Measurements from ENCODE around the gene VCX3A. TPM values are rescaled to one million over a fixed set of nuclear protein-coding genes. Genes with fewer than 3 reads are reported as not detected.
"Not testable (repeated sequence)": the region's sequence is repeated elsewhere in the genome, so short reads cannot be mapped to it uniquely, and the experiment has no call there.

VCX3A gene
- 0.10 TPM for polyA plus RNA-seq (2013, experiment 1 of 2)
- 0.30 TPM for polyA plus RNA-seq (2013, experiment 2 of 2)

DNA sequence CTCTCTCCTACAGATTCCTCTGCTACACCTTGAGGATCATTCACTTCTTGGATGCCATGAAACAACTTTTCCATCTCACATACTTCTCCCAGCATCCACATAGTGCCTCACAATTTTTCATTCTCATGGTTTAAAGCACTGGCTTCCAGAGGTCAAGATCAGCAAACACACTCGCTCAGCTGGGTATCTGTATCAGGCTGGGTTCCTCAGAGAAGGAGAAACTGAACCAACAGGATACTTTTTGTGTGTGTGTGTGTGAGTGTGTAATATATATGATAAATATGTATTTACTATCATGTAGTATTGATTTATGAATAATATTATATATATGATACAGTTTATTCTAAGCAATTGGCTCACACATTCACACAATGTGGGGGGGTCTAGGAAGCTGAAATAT is at the start of gene VCX3A:
Gene VCX3A, minus strand, starts transcription at position 101 of the 400 bp plus-strand sequence. CDS start 621 bp downstream, outside the sequence.
- not testable (repeated sequence) for H4K8ac ChIP-seq (ENCODE audit: low read depth, low read length); H2AK5ac ChIP-seq (ENCODE audit: low read depth, low read length); H3K4me1 ChIP-seq (ENCODE audit: control insufficient read depth in 2 of 2, insufficient read depth in 1 of 2, low read depth in 1 of 2, low read length in 2 of 2); H2BK15ac ChIP-seq (ENCODE audit: low read length); H3K9me3 ChIP-seq (replicated peaks in 1 of 2; ENCODE audit: control insufficient read depth in 2 of 2, insufficient read depth in 1 of 2, low read depth in 1 of 2, low read length in 2 of 2); H3K4me2 ChIP-seq (ENCODE audit: insufficient read depth, low read length, poor library complexity, severe bottlenecking); H3K36me3 ChIP-seq (replicated peaks in 1 of 2; ENCODE audit: control insufficient read depth in 2 of 2, insufficient read depth in 2 of 2, low read length in 2 of 2); H2BK5ac ChIP-seq (ENCODE audit: low read length); H3K23ac ChIP-seq (ENCODE audit: low read depth, low read length, poor library complexity); H3K18ac ChIP-seq (ENCODE audit: low read length); H3K27me3 ChIP-seq (ENCODE audit: control insufficient read depth in 3 of 3, insufficient read depth in 3 of 3, low read depth in 1 of 3, low read length in 3 of 3); H3K4me3 ChIP-seq (ENCODE audit: low read length in 2 of 2); H2BK12ac ChIP-seq (ENCODE audit: low read length); H3K79me1 ChIP-seq (ENCODE audit: low read depth, low read length); H2BK120ac ChIP-seq (ENCODE audit: low read depth, low read length); H3K27ac ChIP-seq (replicated peaks; ENCODE audit: low read length); DNase-seq (ENCODE audit: low spot score); H2AFZ ChIP-seq (ENCODE audit: low read length); H3K4ac ChIP-seq (ENCODE audit: low read length); H3K9ac ChIP-seq (ENCODE audit: low read depth, low read length, poor library complexity); H3K14ac ChIP-seq (ENCODE audit: low read length); H4K91ac ChIP-seq (ENCODE audit: low read depth, low read length, poor library complexity)
- no CpG with 5 or more reads among the region's 1 CpG for WGBS, 2 donors (ENCODE audit: extremely low coverage in 2 of 2, insufficient read length in 2 of 2, insufficient replicate concordance in 1 of 2)

- Histone ChIP-seq H4K91ac (ENCODE audit: low read depth, low read length, poor library complexity) (no peak overlapping the region), H3K9me3 (replicated peaks in 1 of 2; ENCODE audit: control insufficient read depth in 2 of 2, insufficient read depth in 1 of 2, low read depth in 1 of 2, low read length in 2 of 2) (no peaks in the 10 kb centered on the region), H3K14ac (ENCODE audit: low read length) (no peak overlapping the region), H2BK120ac (ENCODE audit: low read depth, low read length) (no peak overlapping the region), H3K36me3 (replicated peaks in 1 of 2; ENCODE audit: control insufficient read depth in 2 of 2, insufficient read depth in 2 of 2, low read length in 2 of 2) (no peaks in the 10 kb centered on the region), H2AK5ac (ENCODE audit: low read depth, low read length) (no peak overlapping the region), H3K4me1 (ENCODE audit: control insufficient read depth in 2 of 2, insufficient read depth in 1 of 2, low read depth in 1 of 2, low read length in 2 of 2) (no peaks in the 10 kb centered on the region), H3K9ac (ENCODE audit: low read depth, low read length, poor library complexity) (no peak overlapping the region), H3K4me3 (ENCODE audit: low read length in 2 of 2) (no peak overlapping the region), H4K8ac (ENCODE audit: low read depth, low read length) (no peak overlapping the region), H3K18ac (ENCODE audit: low read length) (no peak overlapping the region), H2BK12ac (ENCODE audit: low read length) (no peak overlapping the region), H3K4me2 (ENCODE audit: insufficient read depth, low read length, poor library complexity, severe bottlenecking) (no peak overlapping the region), H3K79me1 (ENCODE audit: low read depth, low read length) (no peaks in the 10 kb centered on the region), H3K23ac (ENCODE audit: low read depth, low read length, poor library complexity) (no peak overlapping the region), H3K27ac (replicated peaks; ENCODE audit: low read length) (no peak overlapping the region), H3K4ac (ENCODE audit: low read length) (no peak overlapping the region), H2AFZ (ENCODE audit: low read length) (no peak overlapping the region), H3K27me3 (ENCODE audit: control insufficient read depth in 3 of 3, insufficient read depth in 3 of 3, low read depth in 1 of 3, low read length in 3 of 3) (no peaks in the 10 kb centered on the region), H2BK5ac (ENCODE audit: low read length) (no peak overlapping the region), H2BK15ac (ENCODE audit: low read length) (no peak overlapping the region)
- DNase-seq (ENCODE audit: low spot score), result no peak
- no CpG with 5 or more reads among the region's 5 CpGs for WGBS, 2 donors (ENCODE audit: extremely low coverage in 2 of 2, insufficient read length in 2 of 2, insufficient replicate concordance in 1 of 2)
Observed at GRCh38 chrX:6574762-6575161, 39.8 kb upstream of the VCX3A start.

- Histone ChIP-seq H3K14ac (ENCODE audit: low read length) (no peak overlapping the region), H3K4me2 (ENCODE audit: insufficient read depth, low read length, poor library complexity, severe bottlenecking) (no peak overlapping the region), H4K8ac (ENCODE audit: low read depth, low read length) (no peak overlapping the region), H2AFZ (ENCODE audit: low read length) (peak overlapping the region; percentile 0), H2BK5ac (ENCODE audit: low read length) (no peak overlapping the region), H3K4ac (ENCODE audit: low read length) (no peak overlapping the region), H2BK12ac (ENCODE audit: low read length) (no peak overlapping the region), H3K4me3 (ENCODE audit: low read length in 2 of 2) (no peak overlapping the region), H3K23ac (ENCODE audit: low read depth, low read length, poor library complexity) (no peak overlapping the region), H3K27ac (replicated peaks; ENCODE audit: low read length) (no peak overlapping the region), H4K91ac (ENCODE audit: low read depth, low read length, poor library complexity) (no peak overlapping the region), H3K18ac (ENCODE audit: low read length) (no peak overlapping the region), H2BK15ac (ENCODE audit: low read length) (no peak overlapping the region), H3K79me1 (ENCODE audit: low read depth, low read length) (no peaks in the 10 kb centered on the region), H3K9me3 (replicated peaks in 1 of 2; ENCODE audit: control insufficient read depth in 2 of 2, insufficient read depth in 1 of 2, low read depth in 1 of 2, low read length in 2 of 2) (no peaks in the 10 kb centered on the region), H2BK120ac (ENCODE audit: low read depth, low read length) (no peak overlapping the region), H3K4me1 (ENCODE audit: control insufficient read depth in 2 of 2, insufficient read depth in 1 of 2, low read depth in 1 of 2, low read length in 2 of 2) (no peaks in the 10 kb centered on the region), H2AK5ac (ENCODE audit: low read depth, low read length) (no peak overlapping the region), H3K27me3 (ENCODE audit: control insufficient read depth in 3 of 3, insufficient read depth in 3 of 3, low read depth in 1 of 3, low read length in 3 of 3) (no peaks in the 10 kb centered on the region), H3K9ac (ENCODE audit: low read depth, low read length, poor library complexity) (no peak overlapping the region), H3K36me3 (replicated peaks in 1 of 2; ENCODE audit: control insufficient read depth in 2 of 2, insufficient read depth in 2 of 2, low read length in 2 of 2) (no peaks in the 10 kb centered on the region)
- DNase-seq (ENCODE audit: low spot score), result no peak
- no CpG with 5 or more reads among the region's 3 CpGs for WGBS, 2 donors (ENCODE audit: extremely low coverage in 2 of 2, insufficient read length in 2 of 2, insufficient replicate concordance in 1 of 2)
Observed at GRCh38 chrX:6568031-6568430, 33.1 kb upstream of the VCX3A start.

DNA sequence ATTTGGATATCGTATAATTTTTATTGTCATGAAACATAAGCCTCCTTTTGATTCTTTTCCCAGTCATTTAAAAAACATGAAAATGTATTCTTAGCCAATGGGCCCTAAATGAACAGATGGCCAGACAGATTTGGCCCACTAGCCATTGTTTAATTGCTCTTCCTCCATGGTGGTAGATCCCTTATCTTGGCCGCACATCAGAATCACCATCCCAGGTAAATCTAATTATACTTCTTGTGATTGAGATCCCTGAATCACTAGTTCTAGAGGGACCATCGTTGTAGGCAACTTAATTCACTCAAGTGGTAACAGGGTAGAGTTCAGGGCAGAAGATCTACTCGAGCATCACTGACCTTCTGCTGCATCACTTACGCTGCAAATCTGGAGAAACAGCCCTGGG is 24.1 kb upstream of the VCX3A start:
- no peak overlapping the region for H3K18ac ChIP-seq (ENCODE audit: low read length)
- no peak overlapping the region for H3K23ac ChIP-seq (ENCODE audit: low read depth, low read length, poor library complexity)
- H2AFZ ChIP-seq (ENCODE audit: low read length), result no peak overlapping the region
- no peak overlapping the region for H4K91ac ChIP-seq (ENCODE audit: low read depth, low read length, poor library complexity)
- no peak overlapping the region for H3K14ac ChIP-seq (ENCODE audit: low read length)
- H4K8ac ChIP-seq (ENCODE audit: low read depth, low read length), result no peak overlapping the region
- H2BK120ac ChIP-seq (ENCODE audit: low read depth, low read length), result no peak overlapping the region
- H3K9ac ChIP-seq (ENCODE audit: low read depth, low read length, poor library complexity), result no peak overlapping the region
- H3K4me1 ChIP-seq (ENCODE audit: control insufficient read depth in 2 of 2, insufficient read depth in 1 of 2, low read depth in 1 of 2, low read length in 2 of 2), result no peaks in the 10 kb centered on the region
- no peak overlapping the region for H3K4ac ChIP-seq (ENCODE audit: low read length)
- no peak overlapping the region for H3K4me3 ChIP-seq (ENCODE audit: low read length in 2 of 2)
- no peak overlapping the region for H2BK5ac ChIP-seq (ENCODE audit: low read length)
- WGBS, 2 donors (ENCODE audit: extremely low coverage in 2 of 2, insufficient read length in 2 of 2, insufficient replicate concordance in 1 of 2), result no CpG with 5 or more reads among the region's 5 CpGs
- no peak for DNase-seq (ENCODE audit: low spot score)
- no peaks in the 10 kb centered on the region for H3K27me3 ChIP-seq (ENCODE audit: control insufficient read depth in 3 of 3, insufficient read depth in 3 of 3, low read depth in 1 of 3, low read length in 3 of 3)
- no peak overlapping the region for H3K4me2 ChIP-seq (ENCODE audit: insufficient read depth, low read length, poor library complexity, severe bottlenecking)
- no peak overlapping the region for H3K27ac ChIP-seq (replicated peaks; ENCODE audit: low read length)
- no peaks in the 10 kb centered on the region for H3K36me3 ChIP-seq (replicated peaks in 1 of 2; ENCODE audit: control insufficient read depth in 2 of 2, insufficient read depth in 2 of 2, low read length in 2 of 2)
- no peaks in the 10 kb centered on the region for H3K9me3 ChIP-seq (replicated peaks in 1 of 2; ENCODE audit: control insufficient read depth in 2 of 2, insufficient read depth in 1 of 2, low read depth in 1 of 2, low read length in 2 of 2)
- no peaks in the 10 kb centered on the region for H3K79me1 ChIP-seq (ENCODE audit: low read depth, low read length)
- no peak overlapping the region for H2BK15ac ChIP-seq (ENCODE audit: low read length)
- H2BK12ac ChIP-seq (ENCODE audit: low read length), result no peak overlapping the region
- no peak overlapping the region for H2AK5ac ChIP-seq (ENCODE audit: low read depth, low read length)

Measured in neuronal stem cell (in vitro differentiated cells).